OCI-LY3 (cell line): ENCODE measurements around the gene KCNQ1.

ENCODE experiments used
- H2AFZ ChIP-seq: fragments of 200-600, 300-600 bp; shearing (Covaris generic); 2 replicates; pipeline ENCODE4 v1.6.0; 2014; ENCODE audit warnings: antibody characterized with exemption, low read depth, low read length
- H3K27ac ChIP-seq: fragments of 200-600, 300-600 bp; sonication (generic); 2 replicates; pipeline ENCODE4 v1.5.1; 2014; ENCODE audit warnings: mild to moderate bottlenecking, low read length, moderate library complexity, mixed read lengths
- H3K27me3 ChIP-seq: fragments of 200-600, 300-600 bp; sonication (generic); 2 replicates; pipeline ENCODE4 v1.6.1; 2014; ENCODE audit warnings: low read depth, low read length, mixed read lengths
- H3K36me3 ChIP-seq: fragments of 200-600, 300-600 bp; sonication (generic); replicated peaks from 2 replicates; pipeline ENCODE3; 2014; ENCODE audit warnings: low read depth, low read length, mixed read lengths
- H3K4me1 ChIP-seq: fragments of 300-600, 200-600 bp; sonication (generic); 2 replicates; pipeline ENCODE4 v1.6.1; 2014; ENCODE audit warnings: low read length, mixed read lengths
- H3K4me2 ChIP-seq: fragments of 200-600, 300-600 bp; sonication (generic); 2 replicates; pipeline ENCODE4 v1.6.1; 2014; ENCODE audit warnings: low read length, mixed read lengths
- H3K4me3 ChIP-seq: fragments of 300-600, 200-600 bp; sonication (generic); 2 replicates; pipeline ENCODE4 v1.5.1; 2014; ENCODE audit warnings: antibody characterized with exemption, mild to moderate bottlenecking, low read length, moderate library complexity
- H3K79me2 ChIP-seq: fragments of 300-600, 200-600 bp; shearing (Covaris generic); 2 replicates; pipeline ENCODE4 v1.6.1; 2014; ENCODE audit warnings: mild to moderate bottlenecking, low read length, mixed read lengths
- H3K9ac ChIP-seq: fragments of 300-600, 200-600 bp; shearing (Covaris generic); 2 replicates; pipeline ENCODE4 v1.6.0; 2014; ENCODE audit warnings: mild to moderate bottlenecking, low read length, moderate library complexity
- H3K9me3 ChIP-seq: fragments of 200-600, 300-600 bp; shearing (Covaris generic); 2 replicates; pipeline ENCODE4 v1.6.1; 2014; ENCODE audit warnings: low read length, mixed read lengths; ENCODE audit not compliant: insufficient read depth
- H4K20me1 ChIP-seq: fragments of 200-600, 300-600 bp; sonication (generic); 2 replicates; pipeline ENCODE4 v1.6.1; 2016; ENCODE audit warnings: low read length, mixed read lengths; ENCODE audit not compliant: insufficient read depth
- EZH2phosphoT487 ChIP-seq: fragments of 200-600 bp; shearing (Covaris generic); IDR thresholded peaks from 2 replicates; pipeline ENCODE4 v1.6.1; 2018; ENCODE audit warnings: antibody characterized with exemption, mixed run types, low read depth
- TF ChIP-seq, protein P1 (sequence below): fragments of 200-600, 300-600 bp; sonication (generic); IDR thresholded peaks from 2 replicates; pipeline ENCODE4 v1.5.1; 2014; ENCODE audit warnings: antibody characterized with exemption, low read length, low read depth

KCNQ1 gene

DNA sequence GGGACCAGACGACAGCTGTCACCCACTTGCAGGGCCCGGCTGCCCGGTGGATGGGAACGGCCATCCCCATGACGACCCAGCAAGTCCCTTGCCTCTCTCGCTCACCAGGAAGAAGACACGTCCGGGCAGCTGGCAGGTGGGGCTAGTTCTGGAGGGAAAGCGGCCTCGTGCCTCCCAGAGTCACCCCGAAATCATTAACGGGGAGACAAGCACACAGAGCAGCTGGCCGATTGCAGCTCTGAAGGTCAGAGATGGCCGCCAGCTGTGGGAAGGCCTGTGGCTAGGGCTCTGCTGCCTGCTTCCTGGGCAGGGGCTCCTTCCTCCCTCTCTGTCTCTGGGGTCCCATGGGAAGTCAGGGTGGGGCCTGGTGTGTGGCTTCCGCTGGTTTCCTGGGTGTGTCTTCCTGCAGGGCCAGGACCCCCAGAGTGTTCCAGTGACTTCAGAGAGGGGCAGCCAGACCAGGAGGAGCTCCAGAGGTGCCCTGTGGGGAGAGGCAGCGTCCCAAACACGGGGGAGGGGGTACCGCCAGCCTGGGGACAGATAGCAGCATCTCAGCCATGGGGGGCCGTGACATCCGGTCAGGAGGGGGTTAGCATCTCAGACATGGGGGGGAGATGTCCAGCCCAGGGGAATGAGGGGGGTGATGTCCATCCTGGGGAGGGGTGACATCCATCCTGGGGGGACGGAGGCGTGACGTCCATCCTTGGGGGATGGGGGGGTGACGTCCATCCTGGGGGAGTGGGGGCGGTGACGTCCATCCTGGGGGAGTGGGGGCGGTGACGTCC is 114.9 kb downstream of the KCNQ1 start:
- H3K27me3 ChIP-seq = no peaks in the 10 kb centered on the region

DNA sequence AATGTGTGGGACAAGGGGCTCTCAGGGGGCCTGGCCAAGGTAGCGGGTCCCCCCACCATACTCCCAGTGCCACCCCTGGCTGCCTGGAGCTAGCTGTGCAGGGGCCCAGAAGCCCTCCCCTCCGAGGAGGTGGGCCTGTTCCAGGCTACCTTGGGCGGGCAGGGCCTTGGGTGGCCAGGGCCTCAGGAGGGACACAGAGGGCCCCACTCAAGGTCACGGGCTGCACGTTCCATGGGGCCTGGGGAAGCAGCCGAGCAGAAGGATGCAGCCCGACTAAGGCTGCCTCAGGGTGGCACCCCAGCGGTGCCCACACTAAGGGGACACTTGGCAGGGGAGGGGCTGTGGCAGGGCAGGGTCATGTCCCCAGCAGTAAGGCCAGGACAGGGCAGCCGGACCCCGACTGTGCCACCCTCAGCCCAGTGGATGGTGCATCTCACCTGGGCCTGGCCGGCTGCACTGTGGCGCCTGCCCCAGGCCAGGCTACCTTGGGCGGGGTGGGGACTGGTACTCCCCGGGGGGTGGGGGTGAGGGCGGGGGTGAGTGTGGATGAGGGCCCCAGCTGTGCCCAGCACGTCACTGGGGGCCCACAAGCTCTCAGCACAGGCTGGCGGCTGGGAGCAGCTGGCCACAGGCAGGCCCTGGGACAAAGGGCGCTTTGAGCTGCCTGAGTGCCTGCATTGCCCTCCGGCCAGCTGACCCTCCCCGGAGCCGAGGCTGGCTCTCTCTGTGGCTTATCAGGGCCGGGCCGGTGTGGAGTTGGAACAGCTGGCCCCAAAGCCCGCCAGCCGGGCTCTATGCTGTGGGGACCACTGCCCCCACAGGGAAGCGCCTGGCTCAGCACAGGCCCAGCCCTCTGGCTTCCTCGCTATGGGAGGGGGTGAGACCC is 117.1 kb downstream of the KCNQ1 start:
- H3K4me1 ChIP-seq = no peaks in the 10 kb centered on the region
- no peaks in the 10 kb centered on the region for H3K9me3 ChIP-seq
- H4K20me1 ChIP-seq = no peaks in the 10 kb centered on the region
- no peak for TF ChIP-seq EZH2phosphoT487
- TF ChIP-seq, protein P1, sequence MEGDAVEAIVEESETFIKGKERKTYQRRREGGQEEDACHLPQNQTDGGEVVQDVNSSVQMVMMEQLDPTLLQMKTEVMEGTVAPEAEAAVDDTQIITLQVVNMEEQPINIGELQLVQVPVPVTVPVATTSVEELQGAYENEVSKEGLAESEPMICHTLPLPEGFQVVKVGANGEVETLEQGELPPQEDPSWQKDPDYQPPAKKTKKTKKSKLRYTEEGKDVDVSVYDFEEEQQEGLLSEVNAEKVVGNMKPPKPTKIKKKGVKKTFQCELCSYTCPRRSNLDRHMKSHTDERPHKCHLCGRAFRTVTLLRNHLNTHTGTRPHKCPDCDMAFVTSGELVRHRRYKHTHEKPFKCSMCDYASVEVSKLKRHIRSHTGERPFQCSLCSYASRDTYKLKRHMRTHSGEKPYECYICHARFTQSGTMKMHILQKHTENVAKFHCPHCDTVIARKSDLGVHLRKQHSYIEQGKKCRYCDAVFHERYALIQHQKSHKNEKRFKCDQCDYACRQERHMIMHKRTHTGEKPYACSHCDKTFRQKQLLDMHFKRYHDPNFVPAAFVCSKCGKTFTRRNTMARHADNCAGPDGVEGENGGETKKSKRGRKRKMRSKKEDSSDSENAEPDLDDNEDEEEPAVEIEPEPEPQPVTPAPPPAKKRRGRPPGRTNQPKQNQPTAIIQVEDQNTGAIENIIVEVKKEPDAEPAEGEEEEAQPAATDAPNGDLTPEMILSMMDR = no peak
- no peaks in the 10 kb centered on the region for H3K27me3 ChIP-seq
- H3K9ac ChIP-seq = no peak overlapping the region
- H3K4me2 ChIP-seq = no peak overlapping the region
- no peak overlapping the region for H3K27ac ChIP-seq
- H2AFZ ChIP-seq = no peak overlapping the region
- H3K79me2 ChIP-seq = no peaks in the 10 kb centered on the region
- no peaks in the 10 kb centered on the region for H3K36me3 ChIP-seq
- H3K4me3 ChIP-seq = no peak overlapping the region

More for the DNA sequence above, 114.9 kb downstream of the KCNQ1 start:
- no peaks in the 10 kb centered on the region for H4K20me1 ChIP-seq
- no peak for TF ChIP-seq EZH2phosphoT487
- TF ChIP-seq, protein P1 = no peak
- no peaks in the 10 kb centered on the region for H3K79me2 ChIP-seq
- no peaks in the 10 kb centered on the region for H3K36me3 ChIP-seq
- no peak overlapping the region for H3K4me3 ChIP-seq
- no peak overlapping the region for H3K9ac ChIP-seq
- no peak overlapping the region for H3K27ac ChIP-seq
- no peaks in the 10 kb centered on the region for H3K9me3 ChIP-seq
- H3K4me2 ChIP-seq = no peak overlapping the region
- no peaks in the 10 kb centered on the region for H3K4me1 ChIP-seq
- no peak overlapping the region for H2AFZ ChIP-seq

DNA sequence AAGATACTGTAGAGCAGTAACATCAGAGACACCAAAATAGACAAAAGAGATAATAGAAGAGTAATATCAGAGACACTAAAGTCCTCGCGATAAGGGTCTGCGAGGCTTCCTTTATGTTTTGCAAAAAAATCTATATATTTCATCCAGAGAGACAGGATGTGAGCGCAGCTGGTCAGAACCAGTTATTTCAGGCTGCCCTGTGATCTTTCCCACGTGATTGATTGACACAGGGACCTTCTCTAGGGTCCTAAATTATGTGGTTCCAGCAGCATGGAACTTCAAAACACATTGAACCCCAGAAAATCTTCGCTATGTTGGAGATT is 118.0 kb downstream of the KCNQ1 start:
- no peak overlapping the region for H2AFZ ChIP-seq

More for the DNA sequence above, 118.0 kb downstream of the KCNQ1 start:
- no peak overlapping the region for H3K4me2 ChIP-seq
- no peak overlapping the region for H3K9ac ChIP-seq
- no peak overlapping the region for H3K4me3 ChIP-seq
- H3K79me2 ChIP-seq = no peaks in the 10 kb centered on the region
- H3K27me3 ChIP-seq = no peaks in the 10 kb centered on the region
- H3K36me3 ChIP-seq = no peaks in the 10 kb centered on the region
- TF ChIP-seq EZH2phosphoT487 = no peak
- TF ChIP-seq, protein P1 = no peak
- H3K27ac ChIP-seq = no peak overlapping the region
- H3K9me3 ChIP-seq = no peaks in the 10 kb centered on the region
- no peaks in the 10 kb centered on the region for H3K4me1 ChIP-seq
- H4K20me1 ChIP-seq = no peaks in the 10 kb centered on the region
